Heart left ventricle (tissue), 16 donors: ENCODE results near the gene BAG2. TPM values are rescaled to one million over a fixed set of nuclear protein-coding genes. Genes with fewer than 3 reads are reported as not detected.

Source experiments
- ATAC-seq, 4 donors: fragments of 200-7000 bp; cut with Tn5 transposase; one replicate each; pipeline ENCODE4 v1.9.1; 2020 to 2022; ENCODE audit warnings: moderate library complexity in 4 of 4, mild to moderate bottlenecking in 3 of 4, moderate number of reproducible peaks in 1 of 4
- DNase-seq, 5 donors: peaks; one replicate each; pipeline ENCODE4 v3.0.0-alpha.2; 2020
- H3K27ac ChIP-seq, 12 donors: fragments of 200-600 bp; sonication (generic) in 4 of 12; one replicate each; pipeline versions ENCODE4 v1.5.0 to v1.8.0; 2016 to 2022; ENCODE audit warnings: mild to moderate bottlenecking in 2 of 12
- H3K27me3 ChIP-seq, 9 donors: fragments of 200-600 bp; sonication (generic) in 2 of 9; one replicate each; pipeline versions ENCODE4 v1.5.1 to v1.8.0; 2016 to 2022; ENCODE audit warnings: mild to moderate bottlenecking in 3 of 9
- H3K36me3 ChIP-seq, 9 donors: fragments of 200-600 bp; sonication (generic) in 2 of 9; one replicate each; pipeline versions ENCODE4 v1.5.0 to v1.8.0; 2018 to 2022; ENCODE audit warnings: mild to moderate bottlenecking in 2 of 9
- H3K4me1 ChIP-seq, 12 donors: fragments of 200-600 bp; sonication (generic) in 4 of 12; one replicate each; pipeline versions ENCODE4 v1.5.0 to v1.8.0; 2016 to 2022; ENCODE audit warnings: mild to moderate bottlenecking in 3 of 12
- H3K4me3 ChIP-seq, 12 donors: fragments of 200-600 bp; sonication (generic) in 4 of 12; one replicate each; pipeline versions ENCODE4 v1.5.0 to v1.8.0; 2017 to 2022; ENCODE audit warnings: mild to moderate bottlenecking in 9 of 12, moderate library complexity in 4 of 12
- H3K9me3 ChIP-seq, 12 donors: fragments of 200-600 bp; sonication (generic) in 4 of 12; one replicate each; pipeline versions ENCODE4 v1.5.0 to v1.8.0; 2016 to 2022; ENCODE audit warnings: mild to moderate bottlenecking in 1 of 12
- POLR2A ChIP-seq, 2 donors: fragments of 450-650 bp; IDR thresholded peaks; one replicate each; pipeline ENCODE4 v1.6.1; 2017; ENCODE audit warnings: antibody characterized with exemption in 2 of 2, mild to moderate bottlenecking in 2 of 2, moderate library complexity in 2 of 2
- WGBS, 4 donors: extraction: QIAGEN DNeasy Blood & Tissue Kit in 2 of 4; methylation state at CpG; one replicate each; pipeline versions ENCODE4 v1.1.5 to v1.1.7; 2013 to 2018; 5-methylcytosine and 5-hydroxymethylcytosine counted together
- intact Hi-C, 10 donors: fragments of 100-400 bp; cut with DNase I; formaldehyde crosslinking; loops; one replicate each; pipeline versions ENCODE4 v1.11.1 to v1.14.2; 2022
- polyA plus RNA-seq, 2 donors: library from polyadenylated mRNA; stranded (reverse); fragments of 200-250 nt; gene quantifications; one replicate each; pipeline ENCODE4 v1.2.3, GENCODE V29; 2013
- total RNA-seq, 9 donors: library from RNA; depleted of rRNA in 2 of 9; stranded (reverse); fragments of >200 nt in 2 of 9; fragmentation: NEBNext Ultra II Directional in 3 of 9; extraction: Animal tissue kit (Norgen Biotek cat#: 25700) in 3 of 9; gene quantifications; one replicate each; pipeline versions ENCODE4 v1.1.0 to v1.2.4, GENCODE V29; 2016 to 2023
- TF ChIP-seq, protein P1 (sequence below), 12 donors: fragments of 200-600 bp; sonication (generic) in 4 of 12; IDR thresholded peaks; one replicate each; pipeline versions ENCODE4 v1.5.0 to v1.8.0; 2018 to 2022; ENCODE audit warnings: antibody characterized with exemption in 12 of 12, mild to moderate bottlenecking in 5 of 12
- donor health status: ischemic (EF 13 %, LVEDD 7.1; RV severe dilation, severe dysfunction).
- donor health status: healthy with polysubstance abuse.
- donor health status: DM: no; HTN: yes; CAD: no.
- donor health status: DM: no; HTN: no; CAD: no.
- donor health status: ischemic (EF 25% LVEDD 6.9; RV normal size, moderate dysfunction).
- donor health status: ischemic (EF 25% LVEDD 5.7; RV mildly dilated, moderate dysfunction).
- donor health status: healthy.
- donor health status: DM: yes; HTN: yes; CAD: no.
- donor health status: ischemic (EF 35%, LVEDD 5.7; RV mildly dilated, moderate dysfunction).
- donor health status: nonischemic (EF 11% LVEDD 7.7; RV severe dilation, severe dysfunction).
- donor health status: DM: yes; HTN: yes; CAD: no.
- donor health status: PGD.
- donor health status: ischemic (EF 29% LVEDD 5.4; RV normal size, mild dysfunction).
- donor health status: nonischemic (EF 23%, LVEDD 6.1; RV moderate dilation, normal function).

Gene BAG2
- total and polyA plus RNA-seq, 11 donors, result 4.5 to 18.0 (median 10.8) TPM

DNA sequence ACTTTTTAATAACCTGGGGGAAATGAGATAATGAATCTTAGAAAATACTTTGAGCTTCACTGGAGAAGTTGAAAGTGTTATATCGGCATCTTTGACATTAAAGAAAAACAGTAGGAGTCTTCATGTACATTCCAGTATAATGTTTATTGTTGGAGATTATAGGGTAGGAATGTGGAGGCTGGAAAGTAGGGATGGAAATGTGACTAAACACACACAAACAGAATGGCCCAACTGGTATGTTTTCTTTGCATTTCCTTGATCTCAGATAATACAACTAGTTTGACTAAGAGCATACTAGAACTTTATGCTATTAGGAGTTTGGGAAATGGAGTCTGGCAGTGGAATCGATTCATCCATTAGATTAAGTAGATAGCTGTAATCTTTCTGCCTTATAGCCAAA is 10.1 kb upstream of the BAG2 start:
- H3K36me3 ChIP-seq, result peaks cover 0 to 75% (median 33%) of the 10 kb centered on the region in 9 donors
- no peak overlapping the region for H3K27ac ChIP-seq
- H3K4me1 ChIP-seq, result no peaks in the 10 kb centered on the region
- peaks cover 0 to 21% (median 5%) of the 10 kb centered on the region in 12 donors for H3K9me3 ChIP-seq
- no peak overlapping the region for H3K4me3 ChIP-seq
- ATAC-seq (no peak), DNase-seq (no peak)
- TF ChIP-seq POLR2A (IDR thresholded peaks at IDR 0.05), result no peak
- TF ChIP-seq, protein P1, sequence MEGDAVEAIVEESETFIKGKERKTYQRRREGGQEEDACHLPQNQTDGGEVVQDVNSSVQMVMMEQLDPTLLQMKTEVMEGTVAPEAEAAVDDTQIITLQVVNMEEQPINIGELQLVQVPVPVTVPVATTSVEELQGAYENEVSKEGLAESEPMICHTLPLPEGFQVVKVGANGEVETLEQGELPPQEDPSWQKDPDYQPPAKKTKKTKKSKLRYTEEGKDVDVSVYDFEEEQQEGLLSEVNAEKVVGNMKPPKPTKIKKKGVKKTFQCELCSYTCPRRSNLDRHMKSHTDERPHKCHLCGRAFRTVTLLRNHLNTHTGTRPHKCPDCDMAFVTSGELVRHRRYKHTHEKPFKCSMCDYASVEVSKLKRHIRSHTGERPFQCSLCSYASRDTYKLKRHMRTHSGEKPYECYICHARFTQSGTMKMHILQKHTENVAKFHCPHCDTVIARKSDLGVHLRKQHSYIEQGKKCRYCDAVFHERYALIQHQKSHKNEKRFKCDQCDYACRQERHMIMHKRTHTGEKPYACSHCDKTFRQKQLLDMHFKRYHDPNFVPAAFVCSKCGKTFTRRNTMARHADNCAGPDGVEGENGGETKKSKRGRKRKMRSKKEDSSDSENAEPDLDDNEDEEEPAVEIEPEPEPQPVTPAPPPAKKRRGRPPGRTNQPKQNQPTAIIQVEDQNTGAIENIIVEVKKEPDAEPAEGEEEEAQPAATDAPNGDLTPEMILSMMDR (IDR thresholded peaks at IDR 0.05), result no peak
- intact Hi-C loops, result no loop called here
- WGBS, 4 donors, result 93 to 97% (median 95%) methylated on average over 2 of the region's 2 CpGs
- no peaks in the 10 kb centered on the region for H3K27me3 ChIP-seq

DNA sequence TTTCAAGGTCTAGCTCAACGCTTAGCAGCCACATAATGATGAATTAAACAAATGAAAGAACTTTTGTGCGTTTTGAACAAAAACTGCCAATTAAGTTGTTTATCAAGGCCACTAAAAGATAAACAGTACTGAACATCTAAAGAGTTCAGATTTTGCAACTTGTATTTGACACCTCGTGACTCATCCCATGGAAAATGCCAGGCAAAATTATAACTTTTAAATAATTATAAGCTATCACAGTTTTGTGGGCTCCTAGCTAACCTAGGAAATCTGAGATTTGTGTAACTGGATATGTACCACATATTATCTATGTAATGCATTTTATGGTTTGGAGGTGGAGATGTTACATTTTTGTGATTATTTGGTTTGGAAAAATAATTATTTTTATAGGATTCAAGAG is 9.6 kb upstream of the BAG2 start:
- TF ChIP-seq POLR2A (IDR thresholded peaks at IDR 0.05), result no peak
- TF ChIP-seq, protein P1 (IDR thresholded peaks at IDR 0.05), result no peak

DNA sequence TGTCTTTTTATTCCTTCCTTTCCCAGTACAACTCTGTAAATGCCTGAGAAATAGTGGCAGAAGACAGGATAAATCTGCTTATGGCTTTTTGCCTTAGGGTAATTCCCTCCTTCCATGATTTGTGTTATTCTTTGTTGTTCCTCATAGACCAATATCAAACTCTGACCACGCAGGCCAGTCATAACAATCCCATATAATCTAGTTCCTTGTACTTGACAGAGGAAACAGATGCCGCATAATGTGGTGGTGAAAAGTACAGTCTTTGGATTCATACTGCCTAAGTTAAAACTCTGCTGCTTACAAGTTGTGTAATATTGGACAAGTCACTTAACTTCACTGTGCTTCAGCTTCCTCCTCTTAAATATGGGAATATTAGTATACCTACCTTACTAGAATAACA is 8.2 kb upstream of the BAG2 start:
- H3K9me3 ChIP-seq, result peaks cover 0 to 21% (median 5%) of the 10 kb centered on the region in 12 donors
- no peaks in the 10 kb centered on the region for H3K4me1 ChIP-seq
- 89 to 98% (median 95%) methylated on average over 2 of the region's 2 CpGs for WGBS, 4 donors
- ATAC-seq (no peak), DNase-seq (no peak)
- no peaks in the 10 kb centered on the region for H3K27me3 ChIP-seq
- intact Hi-C loops, result no loop called here
- H3K27ac ChIP-seq, result no peak overlapping the region
- H3K36me3 ChIP-seq, result peaks cover 0 to 74% (median 29%) of the 10 kb centered on the region in 9 donors
- TF ChIP-seq POLR2A (IDR thresholded peaks at IDR 0.05), result no peak
- TF ChIP-seq, protein P1 (IDR thresholded peaks at IDR 0.05), result no peak
- no peak overlapping the region for H3K4me3 ChIP-seq

More for the DNA sequence above, 9.6 kb upstream of the BAG2 start:
- Histone ChIP-seq H3K27me3 (no peaks in the 10 kb centered on the region), H3K4me3 (no peak overlapping the region), H3K9me3 (peaks cover 0 to 21% (median 5%) of the 10 kb centered on the region in 12 donors), H3K4me1 (no peaks in the 10 kb centered on the region), H3K36me3 (peaks cover 0 to 75% (median 33%) of the 10 kb centered on the region in 9 donors), H3K27ac (no peak overlapping the region)
- 94 to 97% (median 96%) methylated on average over 3 of the region's 3 CpGs for WGBS, 4 donors
- no peak for DNase-seq
- intact Hi-C loops, result no loop called here
- ATAC-seq, result no peak

DNA sequence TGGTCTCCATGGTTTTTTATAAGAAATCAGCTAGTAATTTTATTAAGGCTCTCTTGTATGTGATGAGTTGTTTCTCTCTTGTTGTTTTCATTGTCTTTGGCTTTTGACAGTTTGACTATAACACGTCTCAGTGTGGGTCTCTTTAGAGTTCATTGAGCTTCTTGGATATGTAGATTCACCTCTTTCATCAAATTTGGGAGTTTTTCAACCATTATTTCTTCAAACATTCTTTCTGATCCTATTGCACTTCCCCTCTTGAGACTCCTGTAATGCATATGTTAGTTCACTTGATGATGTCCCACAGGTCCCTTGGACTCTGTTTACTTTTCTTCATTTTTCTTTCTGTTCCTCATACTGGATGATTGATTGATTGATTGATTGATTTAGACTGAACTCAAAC is 7.0 kb upstream of the BAG2 start:
- H3K36me3 ChIP-seq, result peaks cover 0 to 75% (median 29%) of the 10 kb centered on the region in 9 donors
- DNase-seq (no peak), ATAC-seq (no peak)
- H3K27me3 ChIP-seq, result no peaks in the 10 kb centered on the region
- H3K4me1 ChIP-seq, result no peaks in the 10 kb centered on the region
- H3K9me3 ChIP-seq, result peaks cover 0 to 21% (median 5%) of the 10 kb centered on the region in 12 donors
- H3K27ac ChIP-seq, result no peak overlapping the region
- 97 to 100% (median 99%) methylated on average over 1 of the region's 1 CpG for WGBS, 4 donors
- intact Hi-C loops, result no loop called here
- H3K4me3 ChIP-seq, result no peak overlapping the region
- no peak for TF ChIP-seq POLR2A (IDR thresholded peaks at IDR 0.05)
- TF ChIP-seq, protein P1 (IDR thresholded peaks at IDR 0.05), result no peak
